H1 (cell line): ENCODE results near the gene DAPK2. TPM values are rescaled to one million over a fixed set of nuclear protein-coding genes. Genes with fewer than 3 reads are reported as not detected.

ENCODE experiments used
- ATF3 ChIP-seq: IDR thresholded peaks from 2 replicates; pipeline ENCODE4 v1.6.1; 2011; ENCODE audit warnings: low read depth, mild to moderate bottlenecking, low read length; ENCODE audit not compliant: insufficient read depth
- GTF2F1 ChIP-seq: IDR thresholded peaks from 2 replicates; pipeline ENCODE4 v1.6.1; 2012; ENCODE audit warnings: low read depth, low read length, improper control_type of control experiment, borderline replicate concordance
- HDAC2 ChIP-seq, 2 experiments: fragments of 300-600 bp in 1 of 2; sonication (generic) in 1 of 2; IDR thresholded peaks; 2 replicates each; pipeline ENCODE4 v1.6.1; 2011 to 2012; ENCODE audit warnings: low read depth in 2 of 2, low read length in 2 of 2, mild to moderate bottlenecking in 2 of 2, moderate library complexity in 2 of 2, borderline replicate concordance in 1 of 2, inconsistent platforms in 1 of 2
- RXRA ChIP-seq: IDR thresholded peaks from 2 replicates; pipeline ENCODE4 v1.6.1; 2011; ENCODE audit warnings: low read depth, mild to moderate bottlenecking, low read length, moderate library complexity; ENCODE audit not compliant: insufficient read depth
- TAF1 ChIP-seq: IDR thresholded peaks from 2 replicates; pipeline ENCODE4 v1.6.1; 2011; ENCODE audit warnings: mild to moderate bottlenecking, low read depth, low read length
- polyA plus RNA-seq, 7 experiments: library from polyadenylated mRNA; depleted of rRNA in 3 of 7; stranded (reverse) in 5 of 7; unstranded in 2 of 7; fragments of >200 nt in 5 of 7; fragments of 200-250 nt in 2 of 7; gene quantifications; 1 replicate in 5 of 7; 2 replicates in 1 of 7; 4 replicates in 1 of 7; pipeline versions ENCODE4 v1.2.1 to v1.2.3, GENCODE V29; 2011 to 2013; ENCODE audit warnings: missing spikeins in 2 of 7, mixed read lengths in 2 of 7
- total RNA-seq: library from RNA; stranded (reverse); fragmentation: NEBNext Ultra II Directional; extraction: Animal tissue kit (Norgen Biotek cat#: 25700); gene quantifications from 2 replicates; pipeline ENCODE4 v1.2.1, GENCODE V29; 2021

DAPK2 gene
- total and polyA plus RNA-seq, 2 of the 8 experiments (the other 6 are each of a cell fraction or from before 2014, with no cell fraction given), result 1.8 to 2.9 TPM

GRCh38 chr15:64037116-64037515 is 9.2 kb downstream of the DAPK2 start (continued):
- no peak for TF ChIP-seq HDAC2 (IDR thresholded peaks at IDR 0.05; ENCODE audit: borderline replicate concordance in 1 of 2, low read depth in 2 of 2, low read length in 2 of 2)
- no peak for TF ChIP-seq GTF2F1
- no peak for TF ChIP-seq RXRA
- no peak for TF ChIP-seq TAF1
- TF ChIP-seq ATF3, result no peak
